ENCODE measurements around the gene METTL25B. TPM values are rescaled to one million over a fixed set of nuclear protein-coding genes. Genes with fewer than 3 reads are reported as not detected.
A peak's percentile ranks its signal among the peaks of the same experiment; 100 is the strongest.

METTL25B gene
- total and polyA plus RNA-seq, 10 of the 15 experiments (the other 5 are each of a cell fraction or from before 2014, with no cell fraction given) = 5.9 to 25.2 (median 13.5) TPM

GRCh38 chr1:156777573-156777972, 49.3 kb downstream of the METTL25B start (continued):
- no peak for TF ChIP-seq PRDM15 (CRISPR knock-in tag; IDR thresholded peaks at IDR 0.05)
- no peak for TF ChIP-seq POU2F2 (IDR thresholded peaks at IDR 0.05; ENCODE audit: borderline replicate concordance, low read depth, low read length)
- TF ChIP-seq JUND (IDR thresholded peaks at IDR 0.05; ENCODE audit: low read depth, low read length) = no peak

- Histone ChIP-seq H3K4me3 (no peak overlapping the region), H4K20me1 (ENCODE audit: control insufficient read depth, insufficient read depth) (no peaks in the 10 kb centered on the region), H3K36me3 (ENCODE audit: control insufficient read depth in 2 of 2, insufficient read depth in 2 of 2, low read length in 1 of 2) (peaks cover 10 to 34% of the 10 kb centered on the region in 2 experiments; a peak in 3 of 4 replicates), H2AFZ (ENCODE audit: control insufficient read depth, low read depth, low read length) (no peak overlapping the region), H3K9me3 (replicated peaks; ENCODE audit: control insufficient read depth, insufficient read depth, low read length) (no peaks in the 10 kb centered on the region), H3K79me2 (ENCODE audit: control insufficient read depth, insufficient read depth, low read length) (peaks cover 31% of the 10 kb centered on the region), H3K4me2 (ENCODE audit: control insufficient read depth, insufficient read depth) (no peak overlapping the region), H3K27ac (ENCODE audit: control insufficient read depth, insufficient read depth) (no peak overlapping the region), H3K4me1 (ENCODE audit: control insufficient read depth, insufficient read depth, low read length) (no peaks in the 10 kb centered on the region), H3K27me3 (replicated peaks in 1 of 2; ENCODE audit: control insufficient read depth in 2 of 2, insufficient read depth in 2 of 2, low read length in 1 of 2) (no peaks in the 10 kb centered on the region), H3K9ac (ENCODE audit: control insufficient read depth, insufficient read depth, low read length) (no peak overlapping the region)
- in situ Hi-C loops (cut with MboI) (no loop called here), intact Hi-C loops (cut with micrococcal nuclease; ENCODE audit: unreplicated experiment) (no loop called here)
- ChIA-PET CTCF (interaction anchor here (0.8 to 10.1 kb wide), 12 partner anchors 9 to 124 kb away, joined by 3 to 84 read pairs (median 4); partner anchors contain the start of genes ISG20L2, METTL25B and NTRK1), POLR2A (interaction anchor here (0.6 to 1.7 kb wide), 4 partner anchors 10 to 92 kb away, joined by 3 to 5 read pairs (median 4); partner anchors contain the start of genes ISG20L2 and METTL25B), SMC1A (ENCODE audit: uncharacterized antibody, unreplicated experiment) (interaction anchor here (0.8 to 1.6 kb wide), 7 partner anchors 16 to 108 kb away, joined by 3 to 10 read pairs (median 4); partner anchors contain the start of genes METTL25B and MRPL24), RAD21 (ENCODE audit: unreplicated experiment) (interaction anchor here (0.6 to 1.1 kb wide), 3 partner anchors 23 to 54 kb away, joined by 3 read pairs; partner anchors contain the start of genes ISG20L2, METTL25B and MRPL24)
- TF ChIP-seq RUNX3 (IDR thresholded peaks at IDR 0.05; ENCODE audit: low read length) = peak; percentile 10; the same call in 1 of the 2 replicates
- no peak for TF ChIP-seq NFYA (IDR thresholded peaks at IDR 0.05; ENCODE audit: borderline replicate concordance, low read depth, low read length)
- ATAC-seq (no peak), FAIRE-seq (no peak), DNase-seq (ENCODE audit: low read depth, low spot score) (no peak)
- TSS peak; percentile 19 for BruUV-seq (replicated peaks)
Observed at GRCh38 chr1:156781585-156782186, 53.4 kb downstream of the METTL25B start.

Measured in GM12878 (cell line).